GM19324 (cell line): ENCODE measurements around the gene GUCY2F.

Experiments
- ATAC-seq: cut with Tn5 transposase; IDR thresholded peaks from one replicate; pipeline ENCODE4 v1.9.1; 2021; ENCODE audit warnings: mild to moderate bottlenecking, moderate library complexity; ENCODE audit not compliant: unreplicated experiment, low FRiP score

Gene GUCY2F

DNA sequence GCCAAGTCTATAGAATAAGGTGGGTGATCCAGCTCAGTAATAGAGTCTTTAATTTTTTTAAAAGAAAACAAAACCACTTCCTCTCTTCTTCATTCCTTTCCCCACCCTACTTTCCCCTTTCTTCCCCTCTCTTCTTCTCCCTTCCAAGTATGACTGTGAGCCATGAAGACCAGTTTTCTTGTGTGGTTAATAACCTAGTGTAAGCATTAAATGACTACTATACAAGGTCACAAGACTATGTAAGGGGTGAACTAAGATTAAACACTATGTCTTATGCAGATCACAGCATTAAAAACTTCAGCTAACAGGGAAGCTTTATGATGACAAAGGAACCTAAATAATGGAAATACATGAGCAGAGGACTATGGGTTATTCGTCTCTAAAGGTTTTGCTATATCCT is 135.4 kb downstream of the GUCY2F start:
- ATAC-seq, result no peak

- ATAC-seq, result no peak
Measured at GRCh38 chrX:109345856-109346255, 136.0 kb downstream of the GUCY2F start.

DNA sequence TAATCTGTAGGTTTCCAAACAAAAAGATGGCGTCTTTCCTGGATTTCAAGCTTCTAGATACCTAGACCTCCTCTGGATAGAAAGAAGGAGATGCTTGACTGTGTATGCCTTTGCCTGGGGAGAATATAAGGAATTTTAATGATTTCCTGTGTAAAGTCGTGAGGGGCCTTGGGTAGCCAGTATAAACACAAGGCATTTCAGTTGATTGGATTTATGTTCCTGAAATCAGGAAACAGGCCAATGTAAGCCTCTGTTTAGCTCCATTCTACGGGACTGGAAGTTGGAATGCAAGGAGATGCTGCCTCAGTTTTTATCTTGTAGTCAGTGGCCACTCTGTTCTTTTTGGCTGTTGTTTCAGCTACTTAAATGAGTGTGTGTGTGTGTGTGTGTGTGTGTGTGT is 137.2 kb downstream of the GUCY2F start:
- no peak for ATAC-seq

DNA sequence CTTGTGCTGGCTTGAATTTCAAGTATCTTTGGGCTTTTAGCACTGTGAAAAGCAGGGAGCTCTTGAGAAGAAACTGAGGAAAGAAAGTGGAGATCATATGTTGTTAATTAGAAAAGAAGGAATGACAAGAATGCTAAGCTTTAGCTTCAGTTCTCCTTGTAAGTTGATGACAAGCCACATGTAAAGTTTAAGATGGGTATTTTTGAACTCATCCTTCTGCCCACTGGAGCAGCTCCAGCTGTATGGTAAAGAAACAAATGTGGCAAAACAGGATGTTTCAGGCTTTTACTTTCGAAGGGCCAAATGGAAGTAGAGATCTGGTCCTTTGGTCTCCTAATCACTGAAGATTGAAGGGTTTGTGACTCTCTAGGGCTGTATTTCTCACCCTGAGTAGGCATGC is 137.8 kb downstream of the GUCY2F start:
- ATAC-seq, result no peak

- ATAC-seq, result no peak
Measured at GRCh38 chrX:109343671-109344070, 138.2 kb downstream of the GUCY2F start.

DNA sequence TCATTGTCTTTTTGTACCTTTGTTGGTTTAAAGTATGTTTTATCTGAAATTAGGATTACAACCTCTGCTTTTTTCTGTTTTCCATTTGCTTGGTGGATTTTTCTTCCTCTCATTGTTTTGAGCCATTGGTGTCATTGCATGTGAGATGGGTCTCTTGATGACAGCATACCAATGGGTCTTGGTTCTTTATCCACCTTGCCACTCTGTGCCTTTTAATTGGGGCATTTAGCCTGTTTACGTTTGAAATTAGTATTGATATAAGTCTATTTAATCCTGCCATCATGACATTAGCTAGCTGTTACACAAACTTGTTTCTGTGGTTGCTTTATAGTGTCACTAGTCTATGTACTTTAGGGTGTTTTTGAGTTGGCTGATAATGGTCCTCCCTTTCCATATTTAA is 145.7 kb downstream of the GUCY2F start:
- ATAC-seq, result no peak

- no peak for ATAC-seq
Measured at GRCh38 chrX:109327251-109327650, 154.6 kb downstream of the GUCY2F start.
